Effector memory CD4-positive, alpha-beta T cell (primary cell): Measurements from ENCODE around the gene TXN2.
"Not testable (repeated sequence)": the region's sequence is repeated elsewhere in the genome, so short reads cannot be mapped to it uniquely, and the experiment has no call there.

ENCODE experiments used
- DNase-seq, 3 donors: peaks; one replicate each; pipeline ENCODE4 v3.0.0-alpha.2; 2020
- H3K27ac ChIP-seq: 2 replicates; pipeline ENCODE4 v1.7.0; 2013; ENCODE audit warnings: mild to moderate bottlenecking, low read length, moderate library complexity; ENCODE audit not compliant: insufficient read depth, poor library complexity, severe bottlenecking
- H3K27me3 ChIP-seq: replicated peaks from 2 replicates; pipeline ENCODE4 v1.7.0; 2013; ENCODE audit warnings: mild to moderate bottlenecking, low read length; ENCODE audit not compliant: insufficient read depth, control insufficient read depth, poor library complexity, severe bottlenecking
- H3K36me3 ChIP-seq: 2 replicates; pipeline ENCODE4 v1.7.0; 2013; ENCODE audit warnings: mild to moderate bottlenecking, low read length, moderate library complexity; ENCODE audit not compliant: control insufficient read depth, insufficient read depth
- H3K4me1 ChIP-seq: 2 replicates; pipeline ENCODE4 v1.7.0; 2013; ENCODE audit warnings: low read length, mild to moderate bottlenecking; ENCODE audit not compliant: control insufficient read depth, insufficient read depth, poor library complexity, severe bottlenecking
- H3K4me3 ChIP-seq: 2 replicates; pipeline ENCODE4 v1.7.0; 2013; ENCODE audit warnings: low read length, low read depth, mild to moderate bottlenecking; ENCODE audit not compliant: insufficient read depth, poor library complexity, severe bottlenecking
- H3K9me3 ChIP-seq: 2 replicates; pipeline ENCODE4 v1.7.0; 2013; ENCODE audit warnings: mild to moderate bottlenecking, low read length, moderate library complexity; ENCODE audit not compliant: control insufficient read depth
- total RNA-seq, 3 donors: gene quantifications; one replicate each; lab custom pipeline; 2026; lab: John Stamatoyannopoulos, UW

The TXN2 gene, protein sequence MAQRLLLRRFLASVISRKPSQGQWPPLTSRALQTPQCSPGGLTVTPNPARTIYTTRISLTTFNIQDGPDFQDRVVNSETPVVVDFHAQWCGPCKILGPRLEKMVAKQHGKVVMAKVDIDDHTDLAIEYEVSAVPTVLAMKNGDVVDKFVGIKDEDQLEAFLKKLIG
- total RNA-seq, result 12.6 to 25.2 (median 18.5) reads per million in 3 donors

DNA sequence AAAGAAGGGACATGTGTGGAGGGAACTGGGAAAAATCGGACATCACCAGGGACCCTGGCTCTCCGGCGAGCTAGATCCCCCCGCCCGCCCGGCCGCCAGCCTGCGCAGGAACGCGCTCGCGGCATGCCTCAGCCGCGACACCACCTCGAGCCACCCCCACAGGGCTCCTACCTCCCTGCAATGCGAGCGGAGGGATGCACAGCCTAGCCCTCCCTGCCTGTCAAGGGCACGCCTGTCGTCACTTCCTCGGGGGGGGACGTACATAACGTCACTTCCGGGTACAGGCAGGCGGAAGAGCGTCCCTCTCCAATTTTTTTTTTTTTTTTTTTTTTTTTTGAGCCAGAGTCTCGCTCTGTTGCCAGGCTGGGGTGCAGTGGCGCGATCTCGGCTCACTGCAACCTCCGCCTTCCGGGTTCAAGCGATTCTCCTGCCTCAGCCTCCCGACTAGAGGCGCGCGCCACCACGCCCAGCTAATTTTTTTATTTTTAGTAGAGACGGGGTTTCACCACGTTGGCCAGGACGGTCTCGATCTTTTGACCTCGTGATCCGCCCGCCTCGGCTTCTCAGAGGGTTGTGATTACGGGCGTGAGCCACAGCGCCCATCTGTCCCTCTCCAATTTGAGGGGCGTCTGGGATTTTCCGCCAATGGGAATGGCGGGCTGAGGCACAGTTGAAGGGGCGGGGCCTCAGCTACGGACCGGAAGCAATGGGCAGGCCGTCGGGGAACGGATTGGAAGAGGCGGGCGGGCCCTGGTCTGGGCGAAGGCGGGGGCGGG lies at the start of gene TXN2:
Gene TXN2, minus strand, starts transcription at position 248 of the 776 bp plus-strand sequence. CDS start 803 bp downstream, outside the sequence.
- Histone ChIP-seq H3K36me3 (peaks cover 13% of the 10 kb centered on the region), H3K9me3 (no peaks in the 10 kb centered on the region), H3K4me3 (peak within 1 kb of the TSS; percentile 73), H3K27ac (peak within 1 kb of the TSS; percentile 92), H3K27me3 (no peaks in the 10 kb centered on the region), H3K4me1 (peaks cover 10% of the 10 kb centered on the region)
- DNase-seq, result peak; percentile 92 to 96 (median 96)

DNA sequence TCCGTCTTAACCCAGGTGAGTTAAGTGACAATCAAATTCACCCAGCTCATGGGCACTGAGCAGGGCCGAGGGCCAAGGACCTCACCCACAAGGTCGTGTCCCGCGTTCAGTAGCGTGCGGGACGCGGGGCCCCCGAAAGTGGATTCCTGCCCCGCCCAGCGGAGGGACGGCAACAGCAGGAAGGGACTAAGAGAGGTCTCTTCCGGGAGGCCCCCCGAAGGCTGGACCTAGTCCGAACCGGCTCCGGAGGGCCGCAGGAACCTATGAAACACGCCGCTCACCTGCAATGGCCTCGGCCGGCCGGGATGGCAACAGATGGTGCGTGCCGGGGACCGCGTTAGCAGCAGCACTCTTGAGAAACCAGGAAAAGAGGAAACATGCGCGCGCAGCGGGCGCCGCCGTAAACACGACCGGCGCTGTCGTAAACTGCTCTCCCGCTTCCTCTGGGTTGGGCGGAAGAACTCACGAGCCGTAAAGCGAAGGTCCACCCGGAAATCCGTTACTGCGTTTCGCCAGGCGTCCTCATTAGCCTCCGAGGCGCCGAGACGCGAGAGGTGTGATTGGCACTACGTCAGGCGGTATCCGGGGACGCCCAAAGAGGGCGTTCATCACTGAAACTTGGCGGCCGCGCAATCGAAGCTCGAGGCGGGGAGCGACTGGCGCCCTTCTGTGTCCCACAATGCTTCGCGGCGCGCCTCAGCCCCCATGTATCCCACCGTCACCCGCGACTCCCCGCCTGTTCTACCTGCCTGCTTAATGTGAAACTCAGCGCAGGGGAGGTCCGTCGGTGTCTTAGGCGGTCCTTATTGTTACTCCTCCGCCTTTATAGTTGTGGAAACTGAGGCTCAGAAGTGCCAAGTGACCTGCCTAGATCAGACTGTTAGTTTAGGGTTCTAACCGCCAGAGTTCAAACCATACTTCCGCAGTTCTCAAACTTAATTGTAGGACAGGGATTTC lies 47.6 kb upstream of the TXN2 start, which contains the start of gene EIF3D:
Gene EIF3D, minus strand, starts transcription at position 372 of the 957 bp plus-strand sequence. CDS start 3,045 bp downstream, outside the sequence.
- H3K27me3 ChIP-seq, result no peaks in the 10 kb centered on the region
- peaks cover 19% of the 10 kb centered on the region for H3K36me3 ChIP-seq
- no peaks in the 10 kb centered on the region for H3K4me1 ChIP-seq
- DNase-seq, result peak; percentile 98 to 99 (median 98)
- peak within 1 kb of the TSS; percentile 74 for H3K4me3 ChIP-seq
- H3K27ac ChIP-seq, result peak within 1 kb of the TSS; percentile 83
- H3K9me3 ChIP-seq, result no peaks in the 10 kb centered on the region

DNA sequence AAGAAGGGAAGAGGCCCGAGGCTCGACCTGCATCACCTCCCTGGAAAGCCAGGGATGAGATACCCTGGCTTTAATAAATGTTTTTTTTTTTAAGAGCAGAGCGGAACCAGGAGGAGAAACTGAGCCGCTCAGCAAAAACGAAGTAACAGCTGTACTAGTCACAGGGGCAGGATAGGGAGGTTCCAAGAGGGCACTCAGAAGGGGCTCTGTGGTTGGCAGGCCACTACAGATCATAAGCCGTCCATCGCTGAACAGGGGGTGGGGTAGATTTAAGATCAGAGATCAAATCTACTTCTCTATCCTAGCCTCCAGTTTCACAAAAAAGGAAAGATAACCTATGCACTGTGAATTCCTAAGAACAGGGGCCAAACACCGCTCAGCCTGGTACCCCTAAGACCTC lies 46.9 kb upstream of the TXN2 start:
- DNase-seq, result no peak
- Histone ChIP-seq H3K27me3 (no peaks in the 10 kb centered on the region), H3K36me3 (peaks cover 26% of the 10 kb centered on the region)

DNA sequence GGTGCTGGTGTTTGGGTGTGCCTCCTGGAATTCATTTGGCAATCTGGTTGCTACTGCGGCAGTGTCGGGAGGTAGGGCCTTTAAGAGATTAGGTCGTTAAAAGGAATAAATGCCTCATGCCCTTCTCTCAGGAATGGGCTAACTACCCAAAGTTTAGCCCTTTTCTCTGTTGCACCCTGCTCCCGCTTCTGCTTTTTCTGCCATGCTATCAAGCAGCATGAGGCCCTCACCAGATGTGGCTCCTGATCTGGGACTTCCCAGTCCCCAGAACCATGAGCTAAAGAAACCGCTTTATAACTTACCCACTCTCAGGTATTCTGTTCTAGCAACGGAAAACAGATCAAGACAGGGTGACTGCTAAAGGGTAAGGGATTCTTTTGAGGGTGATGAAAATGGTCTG lies 41.2 kb upstream of the TXN2 start:
- Histone ChIP-seq H3K9me3 (no peaks in the 10 kb centered on the region), H3K27me3 (no peaks in the 10 kb centered on the region), H3K36me3 (peaks cover 81% of the 10 kb centered on the region), H3K4me3 (no peak overlapping the region), H3K4me1 (no peaks in the 10 kb centered on the region), H3K27ac (no peak overlapping the region)
- DNase-seq, result no peak

More for the DNA sequence above, 46.9 kb upstream of the TXN2 start:
- Histone ChIP-seq H3K4me3 (peak overlapping the region; percentile 74), H3K27ac (peak overlapping the region; percentile 83), H3K9me3 (no peaks in the 10 kb centered on the region), H3K4me1 (no peaks in the 10 kb centered on the region)

DNA sequence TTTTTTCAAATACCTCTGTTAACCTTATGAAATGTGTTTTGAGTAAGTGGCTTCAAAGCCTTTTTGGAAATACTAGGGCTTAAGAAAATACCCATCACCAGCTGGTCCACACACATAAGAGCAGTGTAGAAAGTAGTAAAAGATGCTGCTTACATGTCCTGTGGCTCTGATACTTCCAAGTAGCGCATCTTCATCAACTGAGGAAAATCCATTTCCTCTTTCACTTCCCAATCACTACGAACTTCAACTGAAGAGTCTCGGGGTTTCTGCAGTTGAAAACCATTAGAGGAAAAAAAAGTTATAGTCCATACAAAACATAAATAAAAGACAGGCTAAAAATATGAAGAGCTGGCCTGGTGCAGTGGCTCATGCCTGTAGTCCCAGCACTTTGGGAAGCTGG lies 39.0 kb upstream of the TXN2 start:
- Histone ChIP-seq H3K36me3 (peaks cover 98% of the 10 kb centered on the region), H3K27ac (no peak overlapping the region), H3K27me3 (no peaks in the 10 kb centered on the region), H3K9me3 (no peaks in the 10 kb centered on the region), H3K4me3 (no peak overlapping the region), H3K4me1 (no peaks in the 10 kb centered on the region)
- DNase-seq, result no peak

DNA sequence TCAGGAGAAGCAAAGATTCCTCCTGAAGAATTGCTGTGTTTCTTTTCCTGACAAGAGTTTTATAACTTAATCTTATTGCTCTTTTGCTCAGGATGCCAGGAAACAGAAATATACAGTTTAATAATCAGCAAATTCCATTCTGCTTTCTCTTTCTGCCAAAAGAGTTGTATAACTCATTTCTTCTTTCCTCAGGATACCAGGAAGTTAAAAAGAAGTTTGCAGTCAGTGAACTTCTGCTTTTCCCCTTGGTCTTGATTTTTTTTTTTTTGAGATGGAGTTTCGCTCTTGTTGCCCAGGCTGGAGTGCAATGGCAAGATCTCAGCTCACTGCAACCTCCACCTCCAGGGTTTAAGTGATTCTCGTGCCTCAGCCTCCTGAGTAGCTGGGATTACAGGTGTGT lies 38.5 kb upstream of the TXN2 start:
- DNase-seq, H3K27me3 ChIP-seq, H3K9me3 ChIP-seq, H3K4me1 ChIP-seq, H3K4me3 ChIP-seq, H3K27ac ChIP-seq: not testable (repeated sequence)
- peaks cover 98% of the 10 kb centered on the region for H3K36me3 ChIP-seq

DNA sequence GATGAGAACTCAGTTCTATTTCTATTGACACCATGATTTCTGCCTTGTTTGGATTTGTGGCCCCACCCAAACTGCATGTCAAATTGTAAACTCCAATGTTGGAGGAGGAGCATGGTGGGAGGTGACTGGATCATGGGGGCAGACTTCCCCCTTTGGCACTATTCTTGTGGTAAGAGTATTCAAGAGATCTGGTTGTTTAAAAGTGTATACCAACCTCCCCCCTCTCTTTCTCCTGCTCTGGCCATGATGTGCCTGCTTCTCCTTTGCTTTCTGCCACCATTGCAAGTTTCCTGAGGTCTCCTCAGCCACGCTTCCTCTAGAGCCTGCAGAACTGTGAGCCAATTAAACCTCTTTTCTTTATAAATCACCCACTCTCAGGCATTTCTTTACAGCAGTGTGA lies 33.3 kb upstream of the TXN2 start:
- Histone ChIP-seq H3K27me3 (no peaks in the 10 kb centered on the region), H3K27ac (no peak overlapping the region), H3K9me3 (no peaks in the 10 kb centered on the region), H3K4me1 (no peaks in the 10 kb centered on the region), H3K36me3 (peaks cover 91% of the 10 kb centered on the region), H3K4me3 (no peak overlapping the region)
- no peak for DNase-seq

DNA sequence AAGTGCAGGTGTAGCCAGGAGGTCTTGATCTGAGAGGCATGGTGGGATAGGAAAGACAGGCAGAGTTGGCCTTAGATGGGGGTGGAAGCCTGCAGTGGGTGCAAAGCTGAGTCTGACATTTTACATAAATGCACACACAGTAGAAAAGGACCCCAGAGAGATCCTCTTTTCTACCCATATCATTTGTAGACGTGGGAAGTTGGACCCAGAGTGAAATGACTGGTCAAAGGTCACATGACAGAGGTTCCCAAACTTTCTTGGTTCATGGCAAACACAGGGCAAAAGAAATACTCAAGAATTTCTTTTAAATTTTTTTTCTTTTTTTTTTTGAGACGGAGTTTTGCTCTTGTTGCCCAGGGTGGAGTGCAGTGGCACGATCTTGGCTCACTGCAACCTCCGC lies 31.6 kb upstream of the TXN2 start:
- no peaks in the 10 kb centered on the region for H3K27me3 ChIP-seq
- no peak overlapping the region for H3K27ac ChIP-seq
- H3K4me1 ChIP-seq, result no peaks in the 10 kb centered on the region
- no peaks in the 10 kb centered on the region for H3K9me3 ChIP-seq
- H3K4me3 ChIP-seq, result no peak overlapping the region
- no peak for DNase-seq
- peaks cover 74% of the 10 kb centered on the region for H3K36me3 ChIP-seq

DNA sequence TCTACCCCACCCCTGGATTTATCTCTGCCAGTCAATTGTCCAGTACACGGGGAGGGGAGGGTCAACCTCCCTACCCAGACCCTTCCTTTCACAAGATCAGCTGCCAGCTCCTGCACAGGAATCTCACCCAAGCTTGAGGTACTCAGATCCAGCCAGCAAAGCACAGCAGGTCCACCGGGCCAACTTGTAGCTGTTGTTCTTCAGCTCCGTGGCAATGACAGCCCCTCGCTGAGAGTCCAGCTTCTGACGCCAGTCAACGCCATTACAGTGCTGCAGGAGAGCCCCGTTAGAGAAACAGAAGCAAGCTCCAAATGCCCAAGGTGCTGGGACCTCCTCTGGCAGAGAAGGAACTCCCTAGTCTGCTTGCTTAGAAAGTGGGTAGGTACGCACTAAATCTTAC lies 30.9 kb upstream of the TXN2 start:
- Histone ChIP-seq H3K27ac (no peak overlapping the region), H3K36me3 (peaks cover 68% of the 10 kb centered on the region), H3K9me3 (no peaks in the 10 kb centered on the region), H3K4me3 (no peak overlapping the region), H3K4me1 (peaks cover 1% of the 10 kb centered on the region), H3K27me3 (no peaks in the 10 kb centered on the region)
- DNase-seq, result no peak
